OCI-LY1 (cell line): Measurements from ENCODE around the gene ZSCAN25.
"Not testable (repeated sequence)": the region's sequence is repeated elsewhere in the genome, so short reads cannot be mapped to it uniquely, and the experiment has no call there.

Source experiments
- H2AFZ ChIP-seq: fragments of 200-600 bp; sonication (generic), shearing (Covaris generic); 2 replicates; pipeline ENCODE4 v1.6.0; 2014; ENCODE audit warnings: antibody characterized with exemption, mild to moderate bottlenecking, low read length
- H3F3A ChIP-seq: fragments of 200-600 bp; sonication (generic), shearing (Covaris generic); 2 replicates; pipeline ENCODE4 v1.6.0; 2014; ENCODE audit warnings: mild to moderate bottlenecking, antibody characterized with exemption, low read length, moderate library complexity; ENCODE audit not compliant: insufficient read depth
- H3K27ac ChIP-seq: fragments of 200-600 bp; sonication (generic); 2 replicates; pipeline ENCODE4 v1.5.1; 2014; ENCODE audit warnings: low read length, mixed run types, mild to moderate bottlenecking, low read depth; ENCODE audit not compliant: poor library complexity, severe bottlenecking
- H3K27me3 ChIP-seq: fragments of 200-600 bp; sonication (generic); 2 replicates; pipeline ENCODE4 v1.6.0; 2014; ENCODE audit warnings: antibody characterized with exemption, mild to moderate bottlenecking, low read length, moderate library complexity; ENCODE audit not compliant: insufficient read depth
- H3K36me3 ChIP-seq: fragments of 200-600 bp; sonication (generic); 2 replicates; pipeline ENCODE4 v1.6.1; 2014; ENCODE audit warnings: mild to moderate bottlenecking, antibody characterized with exemption, low read length, moderate library complexity, mixed read lengths; ENCODE audit not compliant: insufficient read depth
- H3K4me1 ChIP-seq: fragments of 200-600 bp; sonication (generic); 2 replicates; pipeline ENCODE4 v1.5.1; 2014; ENCODE audit warnings: mild to moderate bottlenecking, low read length, moderate library complexity; ENCODE audit not compliant: insufficient read depth, severe bottlenecking
- H3K4me2 ChIP-seq: fragments of 200-600 bp; sonication (generic), shearing (Covaris generic); 2 replicates; pipeline ENCODE4 v1.6.1; 2014; ENCODE audit warnings: low read length
- H3K4me3 ChIP-seq: fragments of 200-600 bp; sonication (generic); 2 replicates; pipeline ENCODE4 v1.5.1; 2014; ENCODE audit warnings: low read length, low read depth, mild to moderate bottlenecking, mixed read lengths; ENCODE audit not compliant: poor library complexity, severe bottlenecking
- H3K79me2 ChIP-seq: fragments of 200-600 bp; shearing (Covaris generic); 2 replicates; pipeline ENCODE4 v1.6.1; 2016; ENCODE audit warnings: mixed run types, low read length, mixed read lengths; ENCODE audit not compliant: insufficient read depth
- H3K9ac ChIP-seq: fragments of 200-600 bp; sonication (generic), shearing (Covaris generic); 2 replicates; pipeline ENCODE4 v1.6.1; 2014; ENCODE audit warnings: mild to moderate bottlenecking, low read length, mixed read lengths
- H3K9me2 ChIP-seq: fragments of 200-600 bp; sonication (generic), shearing (Covaris generic); 2 replicates; pipeline ENCODE4 v1.6.1; 2014; ENCODE audit warnings: low read depth, mild to moderate bottlenecking, low read length, mixed read lengths
- H3K9me3 ChIP-seq: fragments of 200-600 bp; shearing (Covaris generic); 2 replicates; pipeline ENCODE4 v1.6.1; 2014; ENCODE audit warnings: low read length, mixed read lengths
- H4K20me1 ChIP-seq: fragments of 200-600 bp; sonication (generic), shearing (Covaris generic); 2 replicates; pipeline ENCODE4 v1.6.0; 2016; ENCODE audit warnings: mild to moderate bottlenecking, low read length; ENCODE audit not compliant: insufficient read depth
- CTCF ChIP-seq: fragments of 200-600 bp; sonication (generic), shearing (Covaris generic); IDR thresholded peaks from 2 replicates; pipeline ENCODE4 v1.5.1; 2017; ENCODE audit warnings: mild to moderate bottlenecking, antibody characterized with exemption, low read length, moderate library complexity, mixed read lengths
- EZH2 ChIP-seq: fragments of 200-600 bp; sonication (generic), shearing (Covaris generic); IDR thresholded peaks from 2 replicates; pipeline ENCODE4 v1.8.0; 2017; ENCODE audit warnings: borderline replicate concordance, mixed run types, mild to moderate bottlenecking, antibody characterized with exemption, low read length, moderate library complexity, mixed read lengths

The ZSCAN25 gene

GRCh38 chr7:99652671-99653070, 35.9 kb downstream of the ZSCAN25 start:
- no peak overlapping the region for H3K4me2 ChIP-seq
- H2AFZ ChIP-seq = no peak overlapping the region
- H3K79me2 ChIP-seq = no peaks in the 10 kb centered on the region
- no peak overlapping the region for H3K9ac ChIP-seq
- no peaks in the 10 kb centered on the region for H3K36me3 ChIP-seq
- no peaks in the 10 kb centered on the region for H3K9me3 ChIP-seq
- no peak overlapping the region for H3K27ac ChIP-seq
- H3F3A ChIP-seq = no peaks in the 10 kb centered on the region
- no peaks in the 10 kb centered on the region for H3K9me2 ChIP-seq
- no peak for TF ChIP-seq CTCF
- no peak for TF ChIP-seq EZH2
- H4K20me1 ChIP-seq = no peaks in the 10 kb centered on the region
- H3K27me3 ChIP-seq = no peaks in the 10 kb centered on the region
- no peaks in the 10 kb centered on the region for H3K4me1 ChIP-seq
- H3K4me3 ChIP-seq = no peak overlapping the region

GRCh38 chr7:99653269-99653668, 36.5 kb downstream of the ZSCAN25 start:
- H3K4me1 ChIP-seq, H3K9ac ChIP-seq, H2AFZ ChIP-seq, H3K9me2 ChIP-seq, H3K4me2 ChIP-seq, H3K4me3 ChIP-seq, H3K27me3 ChIP-seq, H3K79me2 ChIP-seq, H3K9me3 ChIP-seq, H4K20me1 ChIP-seq, H3F3A ChIP-seq, H3K36me3 ChIP-seq, H3K27ac ChIP-seq: not testable (repeated sequence)

- Histone ChIP-seq H3K36me3 (no peaks in the 10 kb centered on the region), H3F3A (no peaks in the 10 kb centered on the region), H3K27me3 (no peaks in the 10 kb centered on the region), H3K79me2 (no peaks in the 10 kb centered on the region), H3K4me2 (no peak overlapping the region), H3K9ac (no peak overlapping the region), H3K4me3 (no peak overlapping the region), H3K27ac (no peak overlapping the region), H3K9me2 (no peaks in the 10 kb centered on the region), H4K20me1 (no peaks in the 10 kb centered on the region), H2AFZ (no peak overlapping the region), H3K9me3 (no peaks in the 10 kb centered on the region), H3K4me1 (no peaks in the 10 kb centered on the region)
- TF ChIP-seq EZH2 = no peak
- no peak for TF ChIP-seq CTCF
These were observed 37.0 kb downstream of the ZSCAN25 start for GRCh38 chr7:99653754-99654153.

GRCh38 chr7:99654626-99655025, 37.9 kb downstream of the ZSCAN25 start:
- H3K9me2 ChIP-seq, H4K20me1 ChIP-seq, H3K27ac ChIP-seq, H3K4me2 ChIP-seq, H3K4me3 ChIP-seq, H3F3A ChIP-seq, H3K27me3 ChIP-seq, H3K4me1 ChIP-seq, H3K9me3 ChIP-seq, H3K79me2 ChIP-seq, H3K36me3 ChIP-seq, H2AFZ ChIP-seq, H3K9ac ChIP-seq: not testable (repeated sequence)

GRCh38 chr7:99657879-99658278, 41.1 kb downstream of the ZSCAN25 start:
- not testable (repeated sequence) for H3K9me3 ChIP-seq, H3K27me3 ChIP-seq, H3F3A ChIP-seq, H3K79me2 ChIP-seq, H3K4me2 ChIP-seq, H3K4me1 ChIP-seq, H3K9me2 ChIP-seq, H2AFZ ChIP-seq, H3K27ac ChIP-seq, H3K9ac ChIP-seq, H3K36me3 ChIP-seq, H4K20me1 ChIP-seq, H3K4me3 ChIP-seq
